GM23338 (cell line): ENCODE measurements around the gene TEDC1. TPM values are rescaled to one million over a fixed set of nuclear protein-coding genes. Genes with fewer than 3 reads are reported as not detected.

ENCODE experiments used
- ATAC-seq: fragments of 200-7000 bp; cut with Tn5 transposase; 3 replicates; pipeline ENCODE4 v1.9.1; 2020
- DNase-seq: peaks from one replicate; pipeline ENCODE4 v3.0.0-alpha.2; 2015; ENCODE audit warnings: low spot score
- H2AFZ ChIP-seq: fragments of 200-600 bp; sonication (generic); 2 replicates; pipeline ENCODE4 v1.8.0; 2016; ENCODE audit warnings: antibody characterized with exemption, mild to moderate bottlenecking, moderate library complexity
- H3F3A ChIP-seq: fragments of 200-600 bp; sonication (generic); replicated peaks from 2 replicates; pipeline ENCODE4 v1.8.0; 2017; ENCODE audit warnings: antibody characterized with exemption, mixed run types, low read depth
- H3K27ac ChIP-seq: fragments of 200-600 bp; sonication (generic); 2 replicates; pipeline ENCODE4 v1.6.1; 2016; ENCODE audit warnings: low read depth
- H3K27me3 ChIP-seq: fragments of 200-600 bp; sonication (generic); 2 replicates; pipeline ENCODE4 v1.8.0; 2016; ENCODE audit warnings: mild to moderate bottlenecking, mixed run types, moderate library complexity; ENCODE audit not compliant: insufficient read depth
- H3K36me3 ChIP-seq: fragments of 200-600 bp; sonication (generic); 2 replicates; pipeline ENCODE4 v1.8.0; 2016; ENCODE audit warnings: mild to moderate bottlenecking; ENCODE audit not compliant: insufficient read depth
- H3K4me1 ChIP-seq: fragments of 200-600 bp; sonication (generic); 2 replicates; pipeline ENCODE4 v1.8.0; 2016; ENCODE audit warnings: mild to moderate bottlenecking, moderate library complexity; ENCODE audit not compliant: insufficient read depth
- H3K4me2 ChIP-seq: fragments of 200-600 bp; sonication (generic); 2 replicates; pipeline ENCODE4 v1.7.1; 2017; ENCODE audit warnings: mixed run types
- H3K4me3 ChIP-seq: fragments of 200-600 bp; sonication (generic); 2 replicates; pipeline ENCODE4 v1.6.1; 2016; ENCODE audit warnings: mixed run types
- H3K79me2 ChIP-seq: fragments of 200-600 bp; sonication (generic); replicated peaks from 2 replicates; pipeline ENCODE4 v1.8.0; 2017; ENCODE audit warnings: mild to moderate bottlenecking; ENCODE audit not compliant: insufficient read depth
- H3K9me2 ChIP-seq: fragments of 200-600 bp; sonication (generic); 2 replicates; pipeline ENCODE4 v1.8.0; 2017; ENCODE audit not compliant: insufficient read depth
- H4K20me1 ChIP-seq: fragments of 200-600 bp; sonication (generic); replicated peaks from 2 replicates; pipeline ENCODE4 v1.8.0; 2017; ENCODE audit warnings: mild to moderate bottlenecking; ENCODE audit not compliant: insufficient read depth
- H3K27ac Mint-ChIP-seq: 2 replicates; pipeline ENCODE4 v1.8.0; 2020; ENCODE audit warnings: inconsistent platforms, mild to moderate bottlenecking, moderate library complexity, mixed read lengths
- H3K27me3 Mint-ChIP-seq: 3 replicates; pipeline ENCODE4 v1.8.0; 2022; ENCODE audit warnings: low read depth, mild to moderate bottlenecking, moderate library complexity, mixed read lengths, inconsistent platforms; ENCODE audit not compliant: insufficient read depth, poor library complexity
- H3K36me3 Mint-ChIP-seq: 3 replicates; pipeline ENCODE4 v1.8.0; 2021; ENCODE audit warnings: low read depth, mild to moderate bottlenecking, inconsistent platforms, moderate library complexity, mixed read lengths
- H3K4me1 Mint-ChIP-seq: 3 replicates; pipeline ENCODE4 v1.8.0; 2020; ENCODE audit warnings: mild to moderate bottlenecking, inconsistent platforms, mixed read lengths
- H3K4me3 Mint-ChIP-seq: 3 replicates; pipeline ENCODE4 v1.8.0; 2021; ENCODE audit warnings: moderate library complexity, mild to moderate bottlenecking, inconsistent platforms, mixed read lengths
- H3K9me3 Mint-ChIP-seq: 3 replicates; pipeline ENCODE4 v1.8.0; 2020; ENCODE audit warnings: moderate library complexity, mild to moderate bottlenecking, inconsistent platforms, mixed read lengths
- CREB1 ChIP-seq: fragments of 250-450 bp; sonication (Bioruptor Pico); IDR thresholded peaks from 2 replicates; pipeline ENCODE4 v1.5.0; 2020; ENCODE audit warnings: low read depth, mild to moderate bottlenecking, moderate library complexity
- EZH2phosphoT487 ChIP-seq: fragments of 200-600 bp; sonication (generic); IDR thresholded peaks from one replicate; pipeline ENCODE4 v1.8.1; 2018; ENCODE audit warnings: antibody characterized with exemption; ENCODE audit not compliant: unreplicated experiment
- polyA plus RNA-seq: library from polyadenylated mRNA; unstranded; fragments of >200 nt; fragmentation: Nextera tagmentation; extraction: Ambion mirVana; gene quantifications from 2 replicates; pipeline ENCODE4 v1.2.1, GENCODE V29; 2016
- total RNA-seq: library from RNA; depleted of rRNA; stranded (reverse); fragments of >200 nt; shearing (Covaris generic); gene quantifications from 2 replicates; pipeline ENCODE4 v1.2.3, GENCODE V29; 2014
- TF ChIP-seq, protein P1 (sequence below): IDR thresholded peaks from 2 replicates; pipeline ENCODE4 v1.6.1; 2016; ENCODE audit warnings: antibody characterized with exemption
- TF ChIP-seq, protein P2 (sequence below): IDR thresholded peaks from one replicate; pipeline ENCODE4 v1.6.1; 2018; ENCODE audit warnings: antibody characterized with exemption; ENCODE audit not compliant: unreplicated experiment
- TF ChIP-seq, protein P3 (sequence below): fragments of 250-450 bp; sonication (Bioruptor Pico); IDR thresholded peaks from 2 replicates; pipeline ENCODE4 v1.5.0; 2020; ENCODE audit warnings: mild to moderate bottlenecking, moderate library complexity

Gene TEDC1
- total and polyA plus RNA-seq, 2 experiments from 2014 or later: 5.9 to 16.3 TPM

DNA sequence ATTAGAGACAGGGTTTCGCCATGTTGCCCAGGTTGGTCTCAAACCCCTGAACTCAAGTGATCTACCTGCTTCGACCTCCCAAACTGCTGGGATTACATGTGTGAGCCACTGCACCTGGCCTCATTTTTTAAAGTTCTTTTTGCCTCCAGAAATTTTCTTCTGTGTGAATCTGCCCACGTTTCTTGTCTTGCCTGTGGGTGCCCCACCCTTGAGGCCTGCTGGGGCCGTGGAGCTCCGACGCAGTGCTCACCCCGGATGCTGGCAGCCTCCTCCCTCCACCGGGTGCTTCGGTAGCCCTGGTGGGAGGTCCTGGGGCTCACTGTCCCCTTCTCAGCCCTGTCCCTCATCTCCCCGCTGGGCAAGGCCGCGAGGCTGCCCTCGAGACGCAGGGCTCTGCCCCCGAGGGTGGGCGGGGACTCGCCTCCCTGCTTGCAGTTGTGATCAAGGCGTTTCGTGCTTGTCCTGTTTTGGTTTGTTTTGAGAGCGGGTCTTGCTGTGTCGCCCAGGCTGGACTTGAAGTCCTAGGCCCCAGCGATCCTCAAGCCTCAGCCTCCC, 35.9 kb upstream of the TEDC1 start:
- no peaks in the 10 kb centered on the region for H3K4me1 Mint-ChIP-seq
- no peaks in the 10 kb centered on the region for H3K9me3 Mint-ChIP-seq
- peaks cover 46% of the 10 kb centered on the region for H3K36me3 Mint-ChIP-seq
- Histone ChIP-seq H3K36me3 (peaks cover 7% of the 10 kb centered on the region), H3F3A (0 out of 2 replicates have a peak, but pooled peaks cover 10% of the 10 kb centered on the region), H3K27ac (no peak overlapping the region), H3K9me2 (no peaks in the 10 kb centered on the region), H4K20me1 (peaks cover 16% of the 10 kb centered on the region; the same call in 1 of the 2 replicates), H3K4me2 (no peak overlapping the region), H3K79me2 (no peaks in the 10 kb centered on the region), H3K27me3 (no peaks in the 10 kb centered on the region), H2AFZ (no peak overlapping the region), H3K4me1 (no peaks in the 10 kb centered on the region), H3K4me3 (no peak overlapping the region)
- DNase-seq (no peak), ATAC-seq (no peak)
- peaks cover 6% of the 10 kb centered on the region for H3K27me3 Mint-ChIP-seq
- H3K27ac Mint-ChIP-seq: no peak overlapping the region
- TF ChIP-seq, protein P1, sequence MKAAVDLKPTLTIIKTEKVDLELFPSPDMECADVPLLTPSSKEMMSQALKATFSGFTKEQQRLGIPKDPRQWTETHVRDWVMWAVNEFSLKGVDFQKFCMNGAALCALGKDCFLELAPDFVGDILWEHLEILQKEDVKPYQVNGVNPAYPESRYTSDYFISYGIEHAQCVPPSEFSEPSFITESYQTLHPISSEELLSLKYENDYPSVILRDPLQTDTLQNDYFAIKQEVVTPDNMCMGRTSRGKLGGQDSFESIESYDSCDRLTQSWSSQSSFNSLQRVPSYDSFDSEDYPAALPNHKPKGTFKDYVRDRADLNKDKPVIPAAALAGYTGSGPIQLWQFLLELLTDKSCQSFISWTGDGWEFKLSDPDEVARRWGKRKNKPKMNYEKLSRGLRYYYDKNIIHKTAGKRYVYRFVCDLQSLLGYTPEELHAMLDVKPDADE: no peak
- no peak for TF ChIP-seq CREB1 (CRISPR knock-in tag)
- TF ChIP-seq, protein P2, sequence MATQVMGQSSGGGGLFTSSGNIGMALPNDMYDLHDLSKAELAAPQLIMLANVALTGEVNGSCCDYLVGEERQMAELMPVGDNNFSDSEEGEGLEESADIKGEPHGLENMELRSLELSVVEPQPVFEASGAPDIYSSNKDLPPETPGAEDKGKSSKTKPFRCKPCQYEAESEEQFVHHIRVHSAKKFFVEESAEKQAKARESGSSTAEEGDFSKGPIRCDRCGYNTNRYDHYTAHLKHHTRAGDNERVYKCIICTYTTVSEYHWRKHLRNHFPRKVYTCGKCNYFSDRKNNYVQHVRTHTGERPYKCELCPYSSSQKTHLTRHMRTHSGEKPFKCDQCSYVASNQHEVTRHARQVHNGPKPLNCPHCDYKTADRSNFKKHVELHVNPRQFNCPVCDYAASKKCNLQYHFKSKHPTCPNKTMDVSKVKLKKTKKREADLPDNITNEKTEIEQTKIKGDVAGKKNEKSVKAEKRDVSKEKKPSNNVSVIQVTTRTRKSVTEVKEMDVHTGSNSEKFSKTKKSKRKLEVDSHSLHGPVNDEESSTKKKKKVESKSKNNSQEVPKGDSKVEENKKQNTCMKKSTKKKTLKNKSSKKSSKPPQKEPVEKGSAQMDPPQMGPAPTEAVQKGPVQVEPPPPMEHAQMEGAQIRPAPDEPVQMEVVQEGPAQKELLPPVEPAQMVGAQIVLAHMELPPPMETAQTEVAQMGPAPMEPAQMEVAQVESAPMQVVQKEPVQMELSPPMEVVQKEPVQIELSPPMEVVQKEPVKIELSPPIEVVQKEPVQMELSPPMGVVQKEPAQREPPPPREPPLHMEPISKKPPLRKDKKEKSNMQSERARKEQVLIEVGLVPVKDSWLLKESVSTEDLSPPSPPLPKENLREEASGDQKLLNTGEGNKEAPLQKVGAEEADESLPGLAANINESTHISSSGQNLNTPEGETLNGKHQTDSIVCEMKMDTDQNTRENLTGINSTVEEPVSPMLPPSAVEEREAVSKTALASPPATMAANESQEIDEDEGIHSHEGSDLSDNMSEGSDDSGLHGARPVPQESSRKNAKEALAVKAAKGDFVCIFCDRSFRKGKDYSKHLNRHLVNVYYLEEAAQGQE: no peak
- TF ChIP-seq EZH2phosphoT487: no peak
- TF ChIP-seq, protein P3, sequence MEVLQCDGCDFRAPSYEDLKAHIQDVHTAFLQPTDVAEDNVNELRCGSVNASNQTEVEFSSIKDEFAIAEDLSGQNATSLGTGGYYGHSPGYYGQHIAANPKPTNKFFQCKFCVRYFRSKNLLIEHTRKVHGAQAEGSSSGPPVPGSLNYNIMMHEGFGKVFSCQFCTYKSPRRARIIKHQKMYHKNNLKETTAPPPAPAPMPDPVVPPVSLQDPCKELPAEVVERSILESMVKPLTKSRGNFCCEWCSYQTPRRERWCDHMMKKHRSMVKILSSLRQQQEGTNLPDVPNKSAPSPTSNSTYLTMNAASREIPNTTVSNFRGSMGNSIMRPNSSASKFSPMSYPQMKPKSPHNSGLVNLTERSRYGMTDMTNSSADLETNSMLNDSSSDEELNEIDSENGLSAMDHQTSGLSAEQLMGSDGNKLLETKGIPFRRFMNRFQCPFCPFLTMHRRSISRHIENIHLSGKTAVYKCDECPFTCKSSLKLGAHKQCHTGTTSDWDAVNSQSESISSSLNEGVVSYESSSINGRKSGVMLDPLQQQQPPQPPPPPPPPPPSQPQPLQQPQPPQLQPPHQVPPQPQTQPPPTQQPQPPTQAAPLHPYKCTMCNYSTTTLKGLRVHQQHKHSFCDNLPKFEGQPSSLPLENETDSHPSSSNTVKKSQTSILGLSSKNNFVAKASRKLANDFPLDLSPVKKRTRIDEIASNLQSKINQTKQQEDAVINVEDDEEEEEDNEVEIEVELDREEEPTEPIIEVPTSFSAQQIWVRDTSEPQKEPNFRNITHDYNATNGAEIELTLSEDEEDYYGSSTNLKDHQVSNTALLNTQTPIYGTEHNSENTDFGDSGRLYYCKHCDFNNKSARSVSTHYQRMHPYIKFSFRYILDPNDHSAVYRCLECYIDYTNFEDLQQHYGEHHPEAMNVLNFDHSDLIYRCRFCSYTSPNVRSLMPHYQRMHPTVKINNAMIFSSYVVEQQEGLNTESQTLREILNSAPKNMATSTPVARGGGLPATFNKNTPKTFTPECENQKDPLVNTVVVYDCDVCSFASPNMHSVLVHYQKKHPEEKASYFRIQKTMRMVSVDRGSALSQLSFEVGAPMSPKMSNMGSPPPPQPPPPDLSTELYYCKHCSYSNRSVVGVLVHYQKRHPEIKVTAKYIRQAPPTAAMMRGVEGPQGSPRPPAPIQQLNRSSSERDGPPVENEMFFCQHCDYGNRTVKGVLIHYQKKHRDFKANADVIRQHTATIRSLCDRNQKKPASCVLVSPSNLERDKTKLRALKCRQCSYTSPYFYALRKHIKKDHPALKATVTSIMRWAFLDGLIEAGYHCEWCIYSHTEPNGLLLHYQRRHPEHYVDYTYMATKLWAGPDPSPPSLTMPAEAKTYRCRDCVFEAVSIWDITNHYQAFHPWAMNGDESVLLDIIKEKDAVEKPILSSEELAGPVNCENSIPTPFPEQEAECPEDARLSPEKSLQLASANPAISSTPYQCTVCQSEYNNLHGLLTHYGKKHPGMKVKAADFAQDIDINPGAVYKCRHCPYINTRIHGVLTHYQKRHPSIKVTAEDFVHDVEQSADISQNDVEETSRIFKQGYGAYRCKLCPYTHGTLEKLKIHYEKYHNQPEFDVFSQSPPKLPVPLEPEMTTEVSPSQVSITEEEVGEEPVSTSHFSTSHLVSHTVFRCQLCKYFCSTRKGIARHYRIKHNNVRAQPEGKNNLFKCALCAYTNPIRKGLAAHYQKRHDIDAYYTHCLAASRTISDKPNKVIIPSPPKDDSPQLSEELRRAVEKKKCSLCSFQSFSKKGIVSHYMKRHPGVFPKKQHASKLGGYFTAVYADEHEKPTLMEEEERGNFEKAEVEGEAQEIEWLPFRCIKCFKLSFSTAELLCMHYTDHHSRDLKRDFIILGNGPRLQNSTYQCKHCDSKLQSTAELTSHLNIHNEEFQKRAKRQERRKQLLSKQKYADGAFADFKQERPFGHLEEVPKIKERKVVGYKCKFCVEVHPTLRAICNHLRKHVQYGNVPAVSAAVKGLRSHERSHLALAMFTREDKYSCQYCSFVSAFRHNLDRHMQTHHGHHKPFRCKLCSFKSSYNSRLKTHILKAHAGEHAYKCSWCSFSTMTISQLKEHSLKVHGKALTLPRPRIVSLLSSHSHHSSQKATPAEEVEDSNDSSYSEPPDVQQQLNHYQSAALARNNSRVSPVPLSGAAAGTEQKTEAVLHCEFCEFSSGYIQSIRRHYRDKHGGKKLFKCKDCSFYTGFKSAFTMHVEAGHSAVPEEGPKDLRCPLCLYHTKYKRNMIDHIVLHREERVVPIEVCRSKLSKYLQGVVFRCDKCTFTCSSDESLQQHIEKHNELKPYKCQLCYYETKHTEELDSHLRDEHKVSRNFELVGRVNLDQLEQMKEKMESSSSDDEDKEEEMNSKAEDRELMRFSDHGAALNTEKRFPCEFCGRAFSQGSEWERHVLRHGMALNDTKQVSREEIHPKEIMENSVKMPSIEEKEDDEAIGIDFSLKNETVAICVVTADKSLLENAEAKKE: no peak
- no peak overlapping the region for H3K4me3 Mint-ChIP-seq
